Activated T-cell treated with anti-CD3 and anti-CD28 coated beads for 4 hours (primary cell): ENCODE data around the gene KIAA1671.
"Not testable (repeated sequence)": the region's sequence is repeated elsewhere in the genome, so short reads cannot be mapped to it uniquely, and the experiment has no call there.

Experiments used
- DNase-seq: peaks from one replicate; pipeline ENCODE4 v3.0.0-alpha.2; 2020

KIAA1671 gene

GRCh38 chr22:25207553-25208157, 255.1 kb downstream of the KIAA1671 start:
- no peak for DNase-seq

DNA sequence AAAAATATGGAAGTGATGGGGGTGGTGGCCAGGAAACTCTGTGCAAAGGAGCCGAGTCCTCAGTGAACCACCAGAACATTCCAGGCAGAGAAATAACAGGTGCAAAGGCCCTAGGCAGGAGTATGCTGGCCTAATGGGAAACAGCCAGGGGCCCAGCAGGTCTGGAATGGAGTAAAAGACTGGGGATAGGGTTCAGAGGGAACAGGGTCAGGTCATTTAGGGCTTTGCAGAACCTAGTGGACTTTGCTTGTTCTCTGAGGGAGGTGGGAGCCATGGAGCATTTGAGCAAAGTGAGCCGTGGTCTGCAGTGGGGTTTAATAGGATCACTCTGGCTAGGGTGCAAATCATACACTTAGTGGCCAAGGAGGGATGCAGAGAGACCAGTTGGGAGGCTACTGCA, 255.8 kb downstream of the KIAA1671 start:
- DNase-seq = no peak

- no peak for DNase-seq
These were observed 256.4 kb downstream of the KIAA1671 start for GRCh38 chr22:25208743-25209505.

- DNase-seq = no peak
These were observed 258.3 kb downstream of the KIAA1671 start for GRCh38 chr22:25210793-25211192.

GRCh38 chr22:25212337-25212736, 259.8 kb downstream of the KIAA1671 start:
- no peak for DNase-seq

- no peak for DNase-seq
These were observed 260.7 kb downstream of the KIAA1671 start for GRCh38 chr22:25213221-25213620.

GRCh38 chr22:25216230-25216629, 263.7 kb downstream of the KIAA1671 start:
- no peak for DNase-seq

DNA sequence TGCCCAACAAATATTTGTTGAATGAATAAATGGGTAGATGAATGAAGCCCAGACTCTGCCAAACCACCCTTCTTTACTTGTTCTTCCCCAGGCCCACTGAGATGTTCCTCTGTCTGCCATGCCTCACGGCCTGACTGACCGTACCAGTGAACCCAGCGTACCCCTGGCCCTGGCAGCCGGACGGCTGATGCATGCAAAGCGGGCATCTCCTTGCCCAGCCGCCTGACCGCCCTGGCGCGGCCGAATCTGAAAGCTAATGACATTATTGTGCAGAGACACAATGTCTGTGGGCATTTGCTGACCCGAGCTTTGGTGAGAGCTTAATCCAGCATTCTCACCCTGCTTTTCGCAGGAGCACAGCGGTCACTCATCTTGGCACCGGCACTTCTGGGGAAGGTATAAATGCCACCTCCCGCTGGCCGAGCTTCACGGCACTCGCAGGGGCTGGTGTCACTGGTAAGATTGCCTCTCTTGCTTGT, 266.7 kb downstream of the KIAA1671 start, which contains the start of gene CRYBB2:
Gene CRYBB2, plus strand, starts transcription at position 429 of the 479 bp plus-strand sequence. CDS start 1,791 bp downstream, outside the sequence.
- DNase-seq = no peak

DNA sequence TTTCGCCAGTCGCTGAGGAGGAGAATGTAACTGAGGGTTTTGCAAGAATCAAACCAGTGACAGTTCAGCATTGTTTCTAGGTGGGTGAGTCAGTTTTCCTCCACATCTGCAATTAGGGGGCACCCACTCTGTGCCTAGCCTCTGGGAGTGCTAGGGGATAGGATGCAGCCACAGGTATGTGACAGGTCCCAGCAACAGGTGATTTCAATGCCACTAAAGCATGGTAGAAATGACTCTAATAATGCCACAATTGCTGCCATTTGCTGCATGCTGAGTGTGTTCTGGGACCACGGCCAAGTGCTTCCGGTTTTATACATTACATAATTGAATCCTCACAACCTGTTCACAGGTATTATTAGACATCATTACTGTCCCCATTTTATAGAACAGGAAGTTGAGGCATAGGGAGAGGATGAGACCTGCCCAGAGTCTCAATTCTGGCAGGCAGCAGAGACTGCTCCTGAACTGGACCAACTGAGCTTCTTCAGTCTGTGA, 267.5 kb downstream of the KIAA1671 start:
- no peak for DNase-seq

DNA sequence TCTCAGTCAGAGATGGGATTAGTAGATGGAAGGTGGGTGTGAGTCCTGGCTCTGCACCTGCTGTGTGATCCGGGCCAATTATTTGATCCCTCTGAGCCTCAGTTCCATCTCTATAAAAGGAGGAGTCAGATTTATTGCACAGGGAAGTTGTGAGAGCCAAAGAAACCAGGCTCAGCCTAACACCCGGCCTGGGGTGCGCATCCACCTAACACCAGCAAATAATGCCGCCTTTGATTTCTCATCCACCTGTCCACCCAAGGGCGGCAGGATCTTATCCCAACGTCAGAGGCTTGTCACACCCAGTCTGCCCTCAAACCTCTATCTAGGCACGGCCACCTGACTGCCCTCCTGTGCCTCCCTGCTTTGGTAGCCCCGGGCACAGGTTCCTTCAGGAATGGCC, 269.3 kb downstream of the KIAA1671 start:
- DNase-seq = no peak

DNA sequence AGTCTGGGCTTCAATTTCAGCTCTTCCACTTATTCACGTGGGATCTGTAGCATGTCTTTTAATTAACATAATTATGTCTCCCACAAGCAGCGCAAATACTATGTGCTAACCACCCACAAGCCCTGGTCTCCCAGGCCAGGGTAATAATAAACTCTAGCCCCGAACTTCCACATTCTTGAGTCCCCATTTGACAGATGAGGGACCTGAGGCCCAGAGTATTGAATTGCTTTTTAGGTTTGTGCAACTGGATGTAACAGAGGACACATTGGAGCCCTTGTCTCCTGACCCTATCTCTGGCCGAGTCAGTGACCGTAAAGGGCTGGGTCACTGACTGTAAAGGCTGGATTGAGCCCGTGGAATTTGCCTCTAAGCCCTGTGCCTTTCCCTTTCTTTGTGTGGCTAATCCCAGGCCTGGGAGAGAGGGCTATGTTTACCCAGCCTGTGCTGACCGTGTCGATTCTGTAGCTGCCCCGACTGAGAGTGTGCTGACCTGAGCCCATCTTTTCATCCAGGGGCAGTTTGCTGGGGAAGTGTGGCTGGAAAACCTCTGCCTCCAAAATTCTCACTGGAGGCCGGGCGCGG, 270.8 kb downstream of the KIAA1671 start:
- DNase-seq = no peak

DNA sequence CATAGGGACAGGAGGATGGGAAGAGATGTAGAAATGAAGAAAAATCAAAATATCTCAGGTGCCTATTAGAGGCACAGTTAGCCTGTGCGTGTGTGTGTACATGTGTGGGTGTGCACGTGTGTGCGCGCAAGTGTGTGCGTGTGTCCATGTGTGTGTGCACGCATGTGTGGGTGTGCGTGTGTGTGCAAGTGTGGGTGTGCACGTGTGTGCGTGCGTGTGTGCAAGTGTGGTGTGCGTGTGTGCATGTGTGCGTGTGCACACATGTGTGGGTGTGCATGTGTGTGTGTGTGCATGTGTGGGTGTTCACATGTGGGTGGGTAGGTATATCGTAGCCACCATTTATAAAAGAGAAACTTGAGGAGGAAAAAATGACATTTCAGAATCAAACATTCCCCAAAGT, 276.3 kb downstream of the KIAA1671 start:
- no peak for DNase-seq

GRCh38 chr22:25230760-25231159, 278.2 kb downstream of the KIAA1671 start:
- not testable (repeated sequence) for DNase-seq

DNA sequence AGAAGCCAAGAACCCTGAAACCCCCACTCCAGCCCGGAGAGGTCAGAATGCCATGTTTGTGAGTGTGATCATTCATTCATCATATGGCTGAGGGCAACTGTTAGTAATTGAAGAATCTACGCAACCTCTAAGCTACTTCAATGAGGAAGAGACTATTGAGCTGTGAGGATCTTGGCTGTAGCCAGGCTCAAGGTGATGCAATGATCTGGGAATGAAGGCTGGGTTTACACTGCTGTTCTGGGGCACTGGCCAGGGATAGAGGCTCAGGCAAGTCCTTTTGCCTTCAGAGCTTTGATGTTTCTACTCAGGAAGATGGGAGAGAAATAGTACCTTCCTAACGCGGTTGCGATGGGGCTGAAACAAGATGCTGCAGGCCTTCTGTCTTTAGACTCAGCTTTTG, 279.8 kb downstream of the KIAA1671 start:
- no peak for DNase-seq

- DNase-seq = not testable (repeated sequence)
These were observed 281.2 kb downstream of the KIAA1671 start for GRCh38 chr22:25233706-25234105.

DNA sequence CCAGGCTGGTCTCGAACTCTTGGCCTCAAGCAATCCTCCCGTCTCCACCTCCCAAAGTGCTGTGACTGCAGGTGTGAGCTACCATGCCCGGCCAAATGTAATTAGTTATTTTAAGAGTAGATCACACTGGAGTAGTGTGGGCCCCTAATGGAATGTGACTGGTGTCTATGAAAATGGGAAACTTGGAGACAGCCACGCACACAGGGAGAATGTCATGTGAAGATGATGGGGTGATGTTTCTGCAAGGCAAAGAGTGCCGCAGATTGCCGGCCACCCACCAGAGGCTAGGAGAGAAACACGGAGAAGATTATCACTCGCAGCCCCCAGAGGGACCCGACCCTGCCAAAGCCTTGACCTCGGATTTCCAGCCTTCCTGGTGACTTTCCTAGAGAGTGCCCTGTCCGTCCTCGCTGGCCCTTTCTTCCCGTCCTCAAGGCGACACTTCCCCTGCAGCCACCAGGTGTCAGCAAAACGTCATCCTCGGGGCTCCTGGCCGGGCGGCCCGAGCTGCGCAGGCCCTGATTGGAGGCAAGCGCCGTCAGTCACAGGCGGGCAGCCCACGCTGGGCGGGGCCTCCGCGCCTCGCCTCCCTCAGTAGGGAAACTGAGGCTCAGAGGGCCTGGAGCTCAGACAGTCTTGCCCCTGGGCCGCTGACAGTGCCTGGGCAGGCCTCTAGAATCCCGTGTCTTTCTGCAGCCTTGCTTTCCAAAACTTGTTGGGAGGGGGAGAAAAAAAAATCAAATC, 283.2 kb downstream of the KIAA1671 start:
- DNase-seq = peak; percentile 3

DNA sequence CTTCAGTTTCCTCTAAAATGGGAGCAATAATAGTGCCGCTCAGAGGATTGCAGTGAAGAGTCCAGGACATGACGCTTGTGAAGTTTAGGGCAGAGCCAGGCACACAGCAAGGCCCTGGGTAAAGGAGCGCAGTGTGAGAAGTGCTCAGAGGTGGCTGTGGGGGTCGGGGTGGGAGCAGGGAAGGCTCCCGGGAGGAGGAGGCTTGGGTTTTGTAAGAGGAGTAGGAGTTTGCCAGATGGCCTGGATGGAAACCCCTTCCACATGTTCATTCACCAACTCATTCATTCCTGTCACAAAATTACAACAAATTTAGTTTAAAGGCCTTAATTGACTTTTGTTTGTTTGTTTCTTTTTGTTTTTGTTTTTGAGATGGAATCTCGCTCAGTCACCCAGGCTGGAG, 283.9 kb downstream of the KIAA1671 start:
- DNase-seq = no peak

DNA sequence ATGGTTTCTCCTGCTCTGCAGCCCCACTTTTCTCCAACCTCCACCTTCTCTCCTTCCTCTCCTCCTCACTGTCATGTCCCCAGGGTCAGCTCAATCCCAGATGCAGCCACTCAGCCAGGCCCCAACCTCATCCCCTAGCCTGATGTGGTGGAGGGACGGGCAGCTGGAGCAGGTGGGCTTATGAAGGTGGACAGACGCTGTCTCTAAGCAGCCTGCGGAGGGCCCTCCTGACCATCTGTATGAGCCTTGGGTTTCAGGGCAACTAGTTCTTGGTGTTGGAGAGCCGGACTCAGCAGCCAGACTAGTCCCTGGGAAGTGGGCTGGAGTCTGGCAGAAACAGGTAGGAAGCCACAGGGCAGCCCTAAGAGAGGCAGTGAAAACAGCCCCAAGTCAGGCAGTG, 285.0 kb downstream of the KIAA1671 start:
- no peak for DNase-seq

DNA sequence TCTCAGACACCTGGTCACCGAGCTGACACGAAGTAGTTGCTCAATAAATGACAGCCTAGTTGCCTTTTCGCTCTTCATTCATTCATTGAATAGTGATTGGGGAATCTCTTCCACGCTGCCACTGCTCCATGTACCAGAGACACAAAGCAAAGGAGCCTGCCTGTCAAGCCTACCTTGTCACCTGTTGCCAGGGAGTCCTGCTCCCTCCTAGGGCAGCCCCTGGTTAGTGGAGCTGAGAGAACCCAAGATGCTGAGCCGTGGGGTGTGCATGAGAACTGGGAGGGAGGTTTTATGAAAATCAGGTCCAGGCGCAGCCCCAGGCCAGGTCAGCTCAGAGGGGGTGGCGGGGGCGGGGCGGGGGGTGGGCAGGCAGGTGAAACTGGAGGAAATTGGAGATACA, 285.5 kb downstream of the KIAA1671 start:
- not testable (repeated sequence) for DNase-seq
